HepG2 (cell line): ENCODE results near the gene IKBKE. TPM values are rescaled to one million over a fixed set of nuclear protein-coding genes. Genes with fewer than 3 reads are reported as not detected.

Experiments
- HDAC1 ChIP-seq: sonication (generic); formaldehyde crosslinking; IDR thresholded peaks from 2 replicates; pipeline ENCODE4 v1.5.1; 2020; ENCODE audit warnings: mild to moderate bottlenecking, missing genetic modification reagents
- HOXA3 ChIP-seq: sonication (generic); formaldehyde crosslinking; IDR thresholded peaks from 2 replicates; pipeline ENCODE4 v1.5.0; 2020; ENCODE audit warnings: missing genetic modification reagents
- LCORL ChIP-seq, 2 experiments: fragments of 450-650 bp in 1 of 2; sonication (generic) in 1 of 2; formaldehyde crosslinking in 1 of 2; IDR thresholded peaks; 2 replicates each; pipeline versions ENCODE4 v1.5.0 to v1.6.1; 2017 to 2020; ENCODE audit warnings: antibody characterized with exemption in 1 of 2, missing genetic modification reagents in 1 of 2
- NFIB ChIP-seq: sonication (generic); formaldehyde crosslinking; IDR thresholded peaks from 2 replicates; pipeline ENCODE4 v1.9.0; 2021; ENCODE audit warnings: missing genetic modification reagents, mild to moderate bottlenecking, borderline replicate concordance
- NR2C2 ChIP-seq: sonication (generic); formaldehyde crosslinking; IDR thresholded peaks from 2 replicates; pipeline ENCODE4 v1.4.0; 2020; ENCODE audit warnings: missing genetic modification reagents, mild to moderate bottlenecking, moderate library complexity, borderline replicate concordance
- NR2F1 ChIP-seq, 2 experiments: fragments of 450-650 bp in 1 of 2; formaldehyde crosslinking in 1 of 2; IDR thresholded peaks; 2 replicates each; pipeline versions ENCODE4 v1.5.0 to v1.6.1; 2016 to 2020; ENCODE audit warnings: mild to moderate bottlenecking in 1 of 2, missing compliant biosample characterization in 1 of 2, missing genetic modification reagents in 1 of 2, moderate library complexity in 1 of 2
- NR2F2 ChIP-seq: IDR thresholded peaks from 2 replicates; pipeline ENCODE4 v1.6.1; 2012; ENCODE audit warnings: low read depth, inconsistent platforms, borderline replicate concordance
- PPARG ChIP-seq: conservative IDR thresholded peaks from 2 replicates; pipeline ENCODE4 v1.6.1; 2016; ENCODE audit warnings: missing biosample characterization, missing genetic modification reagents
- TRAFD1 ChIP-seq: sonication (generic); formaldehyde crosslinking; IDR thresholded peaks from 2 replicates; pipeline ENCODE4 v1.5.1; 2020; ENCODE audit warnings: missing genetic modification reagents, mild to moderate bottlenecking, borderline replicate concordance
- ZNF343 ChIP-seq: sonication (generic); formaldehyde crosslinking; IDR thresholded peaks from 2 replicates; pipeline ENCODE4 v1.4.0; 2020; ENCODE audit warnings: mild to moderate bottlenecking, missing genetic modification reagents
- ZNF703 ChIP-seq: sonication (generic); formaldehyde crosslinking; IDR thresholded peaks from 2 replicates; pipeline ENCODE4 v1.5.1; 2020; ENCODE audit warnings: missing genetic modification reagents, mild to moderate bottlenecking, moderate library complexity, borderline replicate concordance
- polyA plus RNA-seq, 8 experiments: library from polyadenylated mRNA; depleted of rRNA in 3 of 8; stranded (reverse) in 7 of 8; unstranded in 1 of 8; fragments of >200 nt; fragmentation: Illumina TruSeq in 4 of 8; extraction: Trizol in 4 of 8; gene quantifications; 2 replicates each; pipeline versions ENCODE4 v1.2.1 to v1.2.3, GENCODE V29; 2011 to 2016; ENCODE audit warnings: low read depth in 4 of 8, missing spikeins in 1 of 8, mixed read lengths in 1 of 8; ENCODE audit not compliant: insufficient read depth in 1 of 8
- total RNA-seq, 5 experiments: library from RNA; depleted of rRNA; stranded (reverse); fragments of >200 nt; fragmentation: Illumina TruSeq; extraction: Trizol; gene quantifications; 2 replicates each; pipeline ENCODE4 v1.2.3, GENCODE V29; 2016; ENCODE audit warnings: low read depth in 1 of 5
- TF ChIP-seq, protein P1 (sequence below): sonication (generic); formaldehyde crosslinking; IDR thresholded peaks from 2 replicates; pipeline ENCODE4 v1.4.0; 2020; ENCODE audit warnings: missing genetic modification reagents
- TF ChIP-seq, protein P2 (sequence below): sonication (generic); formaldehyde crosslinking; IDR thresholded peaks from 2 replicates; pipeline ENCODE4 v1.4.0; 2020; ENCODE audit warnings: mild to moderate bottlenecking, low read depth, missing genetic modification reagents
- TF ChIP-seq, protein P3 (sequence below), 2 experiments: sonication (generic) in 1 of 2; formaldehyde crosslinking in 1 of 2; IDR thresholded peaks; 2 replicates each; pipeline versions ENCODE4 v1.5.1 to v1.6.1; 2011 to 2020; ENCODE audit warnings: borderline replicate concordance in 1 of 2, low read depth in 1 of 2, low read length in 1 of 2, mild to moderate bottlenecking in 1 of 2, missing genetic modification reagents in 1 of 2, moderate library complexity in 1 of 2

IKBKE gene
- total and polyA plus RNA-seq, 2 of the 13 experiments (the other 11 are each of a cell fraction or from before 2014, with no cell fraction given), result 4.5 to 5.8 TPM

GRCh38 chr1:206508130-206508889 is 38.0 kb downstream of the IKBKE start (continued):
- TF ChIP-seq, protein P1, sequence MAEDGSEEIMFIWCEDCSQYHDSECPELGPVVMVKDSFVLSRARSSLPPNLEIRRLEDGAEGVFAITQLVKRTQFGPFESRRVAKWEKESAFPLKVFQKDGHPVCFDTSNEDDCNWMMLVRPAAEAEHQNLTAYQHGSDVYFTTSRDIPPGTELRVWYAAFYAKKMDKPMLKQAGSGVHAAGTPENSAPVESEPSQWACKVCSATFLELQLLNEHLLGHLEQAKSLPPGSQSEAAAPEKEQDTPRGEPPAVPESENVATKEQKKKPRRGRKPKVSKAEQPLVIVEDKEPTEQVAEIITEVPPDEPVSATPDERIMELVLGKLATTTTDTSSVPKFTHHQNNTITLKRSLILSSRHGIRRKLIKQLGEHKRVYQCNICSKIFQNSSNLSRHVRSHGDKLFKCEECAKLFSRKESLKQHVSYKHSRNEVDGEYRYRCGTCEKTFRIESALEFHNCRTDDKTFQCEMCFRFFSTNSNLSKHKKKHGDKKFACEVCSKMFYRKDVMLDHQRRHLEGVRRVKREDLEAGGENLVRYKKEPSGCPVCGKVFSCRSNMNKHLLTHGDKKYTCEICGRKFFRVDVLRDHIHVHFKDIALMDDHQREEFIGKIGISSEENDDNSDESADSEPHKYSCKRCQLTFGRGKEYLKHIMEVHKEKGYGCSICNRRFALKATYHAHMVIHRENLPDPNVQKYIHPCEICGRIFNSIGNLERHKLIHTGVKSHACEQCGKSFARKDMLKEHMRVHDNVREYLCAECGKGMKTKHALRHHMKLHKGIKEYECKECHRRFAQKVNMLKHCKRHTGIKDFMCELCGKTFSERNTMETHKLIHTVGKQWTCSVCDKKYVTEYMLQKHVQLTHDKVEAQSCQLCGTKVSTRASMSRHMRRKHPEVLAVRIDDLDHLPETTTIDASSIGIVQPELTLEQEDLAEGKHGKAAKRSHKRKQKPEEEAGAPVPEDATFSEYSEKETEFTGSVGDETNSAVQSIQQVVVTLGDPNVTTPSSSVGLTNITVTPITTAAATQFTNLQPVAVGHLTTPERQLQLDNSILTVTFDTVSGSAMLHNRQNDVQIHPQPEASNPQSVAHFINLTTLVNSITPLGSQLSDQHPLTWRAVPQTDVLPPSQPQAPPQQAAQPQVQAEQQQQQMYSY (CRISPR knock-in tag), result no peak
- TF ChIP-seq ZNF343 (no peak), HOXA3 (CRISPR knock-in tag) (0 out of 2 replicates have a peak, but pooled peaks have one; percentile 29), NR2C2 (CRISPR knock-in tag) (peak; percentile 82), NFIB (no peak), NR2F1 (CRISPR knock-in tag; IDR thresholded peaks at IDR 0.05) (peak; percentile 73 to 81), NR2F2 (peak; percentile 50; the same call in 1 of the 2 replicates), PPARG (CRISPR knock-in tag) (0 out of 2 replicates have a peak, but pooled peaks have one; percentile 36), LCORL (IDR thresholded peaks at IDR 0.05) (no peak), LCORL (CRISPR knock-in tag; IDR thresholded peaks at IDR 0.05) (peak; percentile 86), TRAFD1 (CRISPR knock-in tag) (no peak), ZNF703 (CRISPR knock-in tag) (no peak), HDAC1 (peak; percentile 50; the same call in 1 of the 2 replicates)
- TF ChIP-seq, protein P2, sequence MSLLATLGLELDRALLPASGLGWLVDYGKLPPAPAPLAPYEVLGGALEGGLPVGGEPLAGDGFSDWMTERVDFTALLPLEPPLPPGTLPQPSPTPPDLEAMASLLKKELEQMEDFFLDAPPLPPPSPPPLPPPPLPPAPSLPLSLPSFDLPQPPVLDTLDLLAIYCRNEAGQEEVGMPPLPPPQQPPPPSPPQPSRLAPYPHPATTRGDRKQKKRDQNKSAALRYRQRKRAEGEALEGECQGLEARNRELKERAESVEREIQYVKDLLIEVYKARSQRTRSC (CRISPR knock-in tag), result no peak
- TF ChIP-seq, protein P3, sequence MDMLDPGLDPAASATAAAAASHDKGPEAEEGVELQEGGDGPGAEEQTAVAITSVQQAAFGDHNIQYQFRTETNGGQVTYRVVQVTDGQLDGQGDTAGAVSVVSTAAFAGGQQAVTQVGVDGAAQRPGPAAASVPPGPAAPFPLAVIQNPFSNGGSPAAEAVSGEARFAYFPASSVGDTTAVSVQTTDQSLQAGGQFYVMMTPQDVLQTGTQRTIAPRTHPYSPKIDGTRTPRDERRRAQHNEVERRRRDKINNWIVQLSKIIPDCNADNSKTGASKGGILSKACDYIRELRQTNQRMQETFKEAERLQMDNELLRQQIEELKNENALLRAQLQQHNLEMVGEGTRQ (IDR thresholded peaks at IDR 0.05; ENCODE audit: low read depth, low read length), result no peak
- TF ChIP-seq, protein P3 (CRISPR knock-in tag; IDR thresholded peaks at IDR 0.05; ENCODE audit: borderline replicate concordance), result no peak
